Bronchial smooth muscle cell (primary cell): ENCODE data around the gene ELP6. TPM values are rescaled to one million over a fixed set of nuclear protein-coding genes. Genes with fewer than 3 reads are reported as not detected.

ENCODE experiments used
- total RNA-seq: library from RNA; depleted of rRNA; stranded (reverse); fragments of >200 nt; gene quantifications from 2 replicates; pipeline ENCODE4 v1.2.1, GENCODE V29; 2014

The ELP6 gene
- 39.2 and 41.1 TPM in 2 replicates for total RNA-seq

GRCh38 chr3:47513125-47513929, at the start of gene ELP6:
Gene ELP6 (minus strand): TSS chr3:47513712. CDS start chr3:47513590, 122 bp downstream.

GRCh38 chr3:47475570-47476329, 37.8 kb downstream of the ELP6 start, which contains the start of gene SCAP:
Gene SCAP (minus strand): TSS chr3:47475941. CDS start chr3:47442993, 32,948 bp downstream.

Other genes starting within 250 kb of the ELP6 start
- 3.2 and 4.2 TPM in 2 replicates for gene KIF9, start 230.9 kb downstream of the ELP6 start, total RNA-seq
- 13.7 and 18.5 TPM in 2 replicates for gene KLHL18, start 230.8 kb downstream of the ELP6 start, total RNA-seq
- 15.6 and 16.3 TPM in 2 replicates for gene PTPN23, start 132.7 kb downstream of the ELP6 start, total RNA-seq
- 42.2 and 68.9 TPM in 2 replicates for gene SCAP, start 37.8 kb downstream of the ELP6 start, total RNA-seq
- 0.09 and 0.16 TPM in 2 replicates for gene CSPG5, start 65.2 kb upstream of the ELP6 start, total RNA-seq